Uterus (tissue), 2 donors: Measurements from ENCODE around the gene PERM1.

Experiments used
- CTCF ChIP-seq, 4 experiments: fragments of 200-600 bp in 2 of 4; fragments of 450-650 bp in 2 of 4; sonication (generic) in 2 of 4; IDR thresholded peaks; one replicate each; pipeline ENCODE4 v1.5.1; 2016 to 2019; ENCODE audit warnings: antibody characterized with exemption in 4 of 4, mild to moderate bottlenecking in 2 of 4, moderate library complexity in 1 of 4
- POLR2A ChIP-seq, 2 donors: fragments of 450-650 bp; IDR thresholded peaks; one replicate each; pipeline ENCODE4 v1.6.1; 2016; ENCODE audit warnings: antibody characterized with exemption in 2 of 2, mild to moderate bottlenecking in 1 of 2, moderate library complexity in 1 of 2

DNA sequence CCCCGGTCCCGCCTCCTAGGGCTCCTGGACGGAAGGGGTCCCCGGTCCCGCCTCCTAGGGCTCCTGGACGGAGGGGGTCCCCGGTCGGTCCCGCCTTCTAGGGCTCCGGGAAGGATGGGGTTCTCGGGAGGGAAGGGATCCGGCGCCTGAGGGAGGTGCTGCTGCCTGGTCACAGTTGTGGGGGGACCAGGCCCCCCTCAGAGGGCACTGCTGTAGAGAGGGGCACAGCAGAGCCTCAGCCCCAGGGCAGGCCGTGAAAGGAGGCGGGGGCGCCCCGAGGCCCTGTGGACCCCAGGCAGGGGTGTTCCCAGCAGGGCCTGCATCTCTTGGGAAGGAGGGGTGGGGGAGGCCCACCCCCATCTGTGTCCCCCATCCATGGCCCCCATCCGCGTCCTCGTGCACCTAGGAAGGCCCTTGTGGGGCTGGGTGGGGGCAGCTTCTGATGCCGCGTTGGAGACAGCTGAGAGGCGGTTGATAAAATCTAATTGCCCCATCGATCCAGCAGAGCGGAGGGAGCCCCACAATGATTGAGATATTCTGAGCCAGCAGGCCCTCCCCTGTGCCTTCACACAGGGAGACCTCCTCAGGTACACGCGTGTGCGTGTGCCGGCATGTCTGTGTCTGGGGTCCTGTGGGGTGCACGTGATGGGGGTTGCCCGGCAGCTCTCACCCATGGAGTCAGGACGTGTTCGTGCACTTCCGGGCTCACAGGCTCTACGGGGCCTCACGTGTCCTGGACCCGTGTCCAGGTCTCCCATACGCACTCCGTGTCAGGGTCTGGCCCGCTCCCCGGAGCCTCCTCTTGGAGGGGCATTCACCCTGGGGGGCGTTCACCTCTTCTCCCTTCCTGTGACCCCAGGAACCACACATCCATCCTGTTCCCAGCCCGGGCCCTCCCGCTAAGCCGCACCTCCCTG lies 45.3 kb downstream of the PERM1 start:
- no peak for TF ChIP-seq CTCF (IDR thresholded peaks at IDR 0.05)
- no peak for TF ChIP-seq POLR2A (IDR thresholded peaks at IDR 0.05)
